ENCODE results near the gene PHLDA2.

PHLDA2 gene

GRCh38 chr11:2899080-2899783 lies 30.0 kb downstream of the PHLDA2 start:
- in situ Hi-C loops (cut with MboI; ENCODE audit: low sequenced_read_pairs): no loop called here

GRCh38 chr11:2898366-2899079 lies 30.7 kb downstream of the PHLDA2 start:
- in situ Hi-C loops (cut with MboI; ENCODE audit: low sequenced_read_pairs): no loop called here

GRCh38 chr11:2897048-2897447 lies 32.2 kb downstream of the PHLDA2 start:
- in situ Hi-C loops (cut with MboI; ENCODE audit: low sequenced_read_pairs): no loop called here

GRCh38 chr11:2896047-2896446 lies 33.2 kb downstream of the PHLDA2 start:
- in situ Hi-C loops (cut with MboI; ENCODE audit: low sequenced_read_pairs): no loop called here

GRCh38 chr11:2893935-2894334 lies 35.3 kb downstream of the PHLDA2 start:
- in situ Hi-C loops (cut with MboI; ENCODE audit: low sequenced_read_pairs): no loop called here

GRCh38 chr11:2892967-2893528 lies 36.2 kb downstream of the PHLDA2 start:
- in situ Hi-C loops (cut with MboI; ENCODE audit: low sequenced_read_pairs): no loop called here

GRCh38 chr11:2892215-2892966 lies 36.8 kb downstream of the PHLDA2 start:
- in situ Hi-C loops (cut with MboI; ENCODE audit: low sequenced_read_pairs): no loop called here

- in situ Hi-C loops (cut with MboI; ENCODE audit: low sequenced_read_pairs): no loop called here
Observed at GRCh38 chr11:2891326-2892214, 37.6 kb downstream of the PHLDA2 start.

GRCh38 chr11:2890466-2891294 lies 38.5 kb downstream of the PHLDA2 start:
- in situ Hi-C loops (cut with MboI; ENCODE audit: low sequenced_read_pairs): no loop called here

GRCh38 chr11:2889362-2890273 lies 39.6 kb downstream of the PHLDA2 start:
- in situ Hi-C loops (cut with MboI; ENCODE audit: low sequenced_read_pairs): loop anchor here (10.0 kb wide), 2 partner anchors 355 to 465 kb away; no protein-coding TSS in a partner anchor

GRCh38 chr11:2888266-2888968 lies 40.8 kb downstream of the PHLDA2 start:
- in situ Hi-C loops (cut with MboI; ENCODE audit: low sequenced_read_pairs): loop anchor here (10.0 kb wide), 2 partner anchors 354 to 464 kb away; no protein-coding TSS in a partner anchor

GRCh38 chr11:2887515-2888195 lies 41.6 kb downstream of the PHLDA2 start:
- in situ Hi-C loops (cut with MboI; ENCODE audit: low sequenced_read_pairs): loop anchor here (10.0 kb wide), 2 partner anchors 353 to 463 kb away; no protein-coding TSS in a partner anchor

- in situ Hi-C loops (cut with MboI; ENCODE audit: low sequenced_read_pairs): loop anchor here (10.0 kb wide), 2 partner anchors 352 to 462 kb away; no protein-coding TSS in a partner anchor
Observed at GRCh38 chr11:2886936-2887335, 42.3 kb downstream of the PHLDA2 start.

- in situ Hi-C loops (cut with MboI; ENCODE audit: low sequenced_read_pairs): loop anchor here (10.0 kb wide), 2 partner anchors 352 to 462 kb away; no protein-coding TSS in a partner anchor
Observed at GRCh38 chr11:2886191-2886894, 42.9 kb downstream of the PHLDA2 start.

- in situ Hi-C loops (cut with MboI; ENCODE audit: low sequenced_read_pairs): loop anchor here (10.0 kb wide), 2 partner anchors 351 to 461 kb away; no protein-coding TSS in a partner anchor
Observed at GRCh38 chr11:2885678-2886081, 43.5 kb downstream of the PHLDA2 start, which contains the start of gene CDKN1C. CDKN1C (minus strand) TSS chr11:2885775; CDS start chr11:2885456, 319 bp downstream.

Data from HL-60/S4 treated with phorbol 12-myristate 13-acetate at 8.2 ng/mL for 4 days and 3 days (cell line).